Fibroblast of the aortic adventitia (primary cell): Measurements from ENCODE around the gene ADCY2. TPM values are rescaled to one million over a fixed set of nuclear protein-coding genes. Genes with fewer than 3 reads are reported as not detected.

Experiments used
- DNase-seq: peaks from one replicate; pipeline ENCODE4 v3.0.0-alpha.2; 2010; ENCODE audit warnings: low read depth
- H3K4me3 ChIP-seq: 2 replicates; pipeline ENCODE4 v1.5.1; 2011; ENCODE audit warnings: low read depth, mild to moderate bottlenecking, control low read depth, low read length, moderate library complexity
- total RNA-seq: library from RNA; depleted of rRNA; stranded (reverse); fragments of >200 nt; gene quantifications from 2 replicates; pipeline ENCODE4 v1.2.3, GENCODE V29; 2012; ENCODE audit warnings: low replicate concordance
- TF ChIP-seq, protein P1 (sequence below): IDR thresholded peaks from 2 replicates; pipeline ENCODE4 v1.5.1; 2011; ENCODE audit warnings: mild to moderate bottlenecking, low read length, control low read depth, inconsistent platforms; ENCODE audit not compliant: insufficient read depth

The ADCY2 gene
- total RNA-seq, 1 donor: 0.09 TPM

DNA sequence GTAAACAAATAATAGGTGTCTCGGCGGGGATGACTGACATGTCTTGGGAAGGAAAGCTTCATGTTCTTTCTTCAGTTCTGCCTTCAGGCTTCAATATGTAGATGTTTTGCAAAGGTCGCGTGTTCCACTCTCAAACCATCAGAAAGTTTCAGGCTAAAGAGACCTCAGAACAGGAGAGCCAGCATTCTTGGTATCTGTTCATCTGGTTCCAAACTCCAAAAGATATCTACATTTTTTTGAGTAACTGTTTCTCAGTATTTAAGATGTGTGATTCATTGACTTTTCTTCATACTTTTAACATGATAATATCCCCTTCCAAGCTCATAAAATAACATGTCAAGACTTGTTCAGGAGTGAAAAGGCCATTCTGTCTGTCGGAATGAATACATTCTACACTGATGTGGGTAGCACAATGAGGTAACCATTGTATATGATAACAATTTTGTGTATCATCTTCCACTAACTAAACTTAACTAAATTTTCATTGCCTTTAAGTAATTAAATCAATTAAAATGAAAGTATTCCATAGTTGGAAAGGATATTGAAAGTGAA lies 271.4 kb downstream of the ADCY2 start:
- TF ChIP-seq, protein P1, sequence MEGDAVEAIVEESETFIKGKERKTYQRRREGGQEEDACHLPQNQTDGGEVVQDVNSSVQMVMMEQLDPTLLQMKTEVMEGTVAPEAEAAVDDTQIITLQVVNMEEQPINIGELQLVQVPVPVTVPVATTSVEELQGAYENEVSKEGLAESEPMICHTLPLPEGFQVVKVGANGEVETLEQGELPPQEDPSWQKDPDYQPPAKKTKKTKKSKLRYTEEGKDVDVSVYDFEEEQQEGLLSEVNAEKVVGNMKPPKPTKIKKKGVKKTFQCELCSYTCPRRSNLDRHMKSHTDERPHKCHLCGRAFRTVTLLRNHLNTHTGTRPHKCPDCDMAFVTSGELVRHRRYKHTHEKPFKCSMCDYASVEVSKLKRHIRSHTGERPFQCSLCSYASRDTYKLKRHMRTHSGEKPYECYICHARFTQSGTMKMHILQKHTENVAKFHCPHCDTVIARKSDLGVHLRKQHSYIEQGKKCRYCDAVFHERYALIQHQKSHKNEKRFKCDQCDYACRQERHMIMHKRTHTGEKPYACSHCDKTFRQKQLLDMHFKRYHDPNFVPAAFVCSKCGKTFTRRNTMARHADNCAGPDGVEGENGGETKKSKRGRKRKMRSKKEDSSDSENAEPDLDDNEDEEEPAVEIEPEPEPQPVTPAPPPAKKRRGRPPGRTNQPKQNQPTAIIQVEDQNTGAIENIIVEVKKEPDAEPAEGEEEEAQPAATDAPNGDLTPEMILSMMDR: no peak
- no peak overlapping the region for H3K4me3 ChIP-seq
- no peak for DNase-seq

DNA sequence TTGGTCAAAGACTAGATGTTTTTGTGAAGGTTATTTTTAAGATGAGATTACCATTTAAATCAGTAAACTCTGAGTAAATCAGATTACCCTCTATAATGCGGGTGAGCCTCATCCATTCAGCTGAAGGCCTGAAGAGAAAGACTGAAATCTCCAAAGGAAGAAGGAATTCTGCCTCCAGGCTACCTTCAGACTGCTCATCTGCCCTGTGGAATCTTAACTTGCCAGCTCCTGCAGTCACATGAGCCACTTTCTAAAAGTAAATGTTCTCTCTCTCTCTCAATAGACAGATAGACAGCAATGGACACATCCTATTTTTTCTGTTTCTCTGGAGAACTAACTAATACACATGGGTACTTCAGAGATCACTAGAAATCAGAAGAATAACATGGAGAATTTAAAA lies 272.2 kb downstream of the ADCY2 start:
- TF ChIP-seq, protein P1: no peak
- DNase-seq: no peak
- no peak overlapping the region for H3K4me3 ChIP-seq

- no peak overlapping the region for H3K4me3 ChIP-seq
- no peak for DNase-seq
- TF ChIP-seq, protein P1: no peak
These were observed 272.7 kb downstream of the ADCY2 start for GRCh38 chr5:7668627-7669026.

- TF ChIP-seq, protein P1: no peak
- no peak for DNase-seq
- no peak overlapping the region for H3K4me3 ChIP-seq
These were observed 275.5 kb downstream of the ADCY2 start for GRCh38 chr5:7671381-7671993.

- H3K4me3 ChIP-seq: no peak overlapping the region
- DNase-seq: no peak
- TF ChIP-seq, protein P1: no peak
These were observed 277.7 kb downstream of the ADCY2 start for GRCh38 chr5:7673658-7674057.

- TF ChIP-seq, protein P1: no peak
- no peak for DNase-seq
These were observed 280.5 kb downstream of the ADCY2 start for GRCh38 chr5:7676455-7676854.

DNA sequence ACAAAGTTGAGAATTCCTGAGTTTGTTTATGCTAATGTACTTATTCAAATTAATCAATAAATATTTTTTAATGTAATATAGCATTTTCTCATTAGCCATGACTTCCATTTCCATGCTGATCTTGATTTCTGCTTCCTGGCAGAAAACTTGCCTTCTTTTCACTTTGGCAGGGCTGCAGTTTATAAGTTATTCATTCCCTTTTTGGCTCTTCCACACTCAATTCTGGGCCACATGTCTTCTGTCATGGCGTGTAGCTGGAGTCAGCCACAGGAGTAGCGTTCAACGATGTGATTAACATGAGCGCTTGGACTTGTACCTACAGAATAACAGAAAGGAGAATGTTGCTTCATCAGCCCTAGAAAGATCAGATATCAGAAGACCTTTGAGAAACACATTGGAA lies 282.1 kb downstream of the ADCY2 start:
- DNase-seq: no peak
- H3K4me3 ChIP-seq: no peak overlapping the region
- TF ChIP-seq, protein P1: no peak

More at GRCh38 chr5:7676455-7676854, 280.5 kb downstream of the ADCY2 start:
- no peak overlapping the region for H3K4me3 ChIP-seq
